GM12878 (cell line): ENCODE measurements around the gene MEOX1. TPM values are rescaled to one million over a fixed set of nuclear protein-coding genes. Genes with fewer than 3 reads are reported as not detected.

Source experiments
- ATAC-seq: fragments of 200-7000 bp; cut with Tn5 transposase; 3 replicates; pipeline ENCODE4 v1.9.1; 2020; ENCODE audit warnings: mild to moderate bottlenecking, moderate library complexity
- BruUV-seq: library from RNA; stranded (reverse); fragments of 400-500 nt; replicated peaks from 2 replicates; lab custom pipeline; 2021; lab: Mats Ljungman, UMichigan
- CTCF ChIA-PET: fragments of 300-600 bp; sonication (Branson Sonifier 250); formaldehyde crosslinking; extraction: SDS; loops from one replicate; lab custom pipeline; 2021; ENCODE audit warnings: inconsistent platforms; lab: Yijun Ruan, JAX
- POLR2A ChIA-PET: fragments of 350-600 bp; formaldehyde crosslinking; extraction: SDS; loops from one replicate; lab custom pipeline; 2021; ENCODE audit warnings: inconsistent platforms; lab: Charles Lee
- RAD21 ChIA-PET: fragments of 300-600 bp; sonication (Branson Sonifier 250); formaldehyde crosslinking; loops from one replicate; lab custom pipeline; 2023; ENCODE audit warnings: antibody characterized with exemption; ENCODE audit not compliant: unreplicated experiment; lab: Charles Lee
- SMC1A ChIA-PET: fragments of 300-600 bp; sonication (Branson Sonifier 250); formaldehyde crosslinking; loops from one replicate; lab custom pipeline; 2023; ENCODE audit not compliant: unreplicated experiment, uncharacterized antibody; lab: Charles Lee
- DNase-seq: peaks from one replicate; pipeline ENCODE4 v3.0.0-alpha.2; 2011; ENCODE audit warnings: low read depth, low spot score
- FAIRE-seq: peaks from 3 replicates; lab custom pipeline; 2011; peaks lifted over from hg19 to GRCh38; lab: Jason Lieb, UNC
- H2AFZ ChIP-seq: 2 replicates; pipeline ENCODE4 v1.6.0; 2011; ENCODE audit warnings: low read depth, low read length, control low read depth; ENCODE audit not compliant: control insufficient read depth
- H3K27ac ChIP-seq: 2 replicates; pipeline ENCODE4 v1.5.1; 2011; ENCODE audit warnings: control low read depth; ENCODE audit not compliant: control insufficient read depth, insufficient read depth
- H3K27me3 ChIP-seq, 2 experiments: replicated peaks in 1 of 2; 2 replicates each; pipeline versions ENCODE4 v1.6.0 to v1.6.1; 2011; ENCODE audit warnings: low read length in 1 of 2; ENCODE audit not compliant: control insufficient read depth in 2 of 2, insufficient read depth in 2 of 2
- H3K36me3 ChIP-seq, 2 experiments: 2 replicates each; pipeline ENCODE4 v1.5.1; 2011; ENCODE audit warnings: low read length in 1 of 2; ENCODE audit not compliant: control insufficient read depth in 2 of 2, insufficient read depth in 2 of 2
- H3K4me1 ChIP-seq: 2 replicates; pipeline ENCODE4 v1.6.1; 2011; ENCODE audit warnings: mild to moderate bottlenecking, low read length, moderate library complexity, mixed read lengths; ENCODE audit not compliant: control insufficient read depth, insufficient read depth
- H3K4me2 ChIP-seq: 2 replicates; pipeline ENCODE4 v1.6.0; 2011; ENCODE audit warnings: control low read depth; ENCODE audit not compliant: control insufficient read depth, insufficient read depth
- H3K4me3 ChIP-seq: fragments of 200-600 bp; sonication (generic); 2 replicates; pipeline ENCODE4 v1.5.1; 2016
- H3K79me2 ChIP-seq: 2 replicates; pipeline ENCODE4 v1.6.0; 2011; ENCODE audit warnings: low read length; ENCODE audit not compliant: control insufficient read depth, insufficient read depth
- H3K9ac ChIP-seq: 2 replicates; pipeline ENCODE4 v1.8.0; 2011; ENCODE audit warnings: low read length, control low read depth, mixed read lengths; ENCODE audit not compliant: control insufficient read depth, insufficient read depth
- H3K9me3 ChIP-seq: replicated peaks from 3 replicates; pipeline ENCODE4 v1.5.1; 2011; ENCODE audit warnings: mild to moderate bottlenecking, low read length; ENCODE audit not compliant: control insufficient read depth, insufficient read depth
- H4K20me1 ChIP-seq: 2 replicates; pipeline ENCODE4 v1.6.0; 2011; ENCODE audit not compliant: control insufficient read depth, insufficient read depth
- CBX3 ChIP-seq: fragments of 200-600 bp; sonication (generic); IDR thresholded peaks from 2 replicates; pipeline ENCODE4 v1.6.1; 2016; ENCODE audit warnings: low read depth, borderline replicate concordance
- MEF2B ChIP-seq: fragments of 450-650 bp; IDR thresholded peaks from 2 replicates; pipeline ENCODE4 v1.6.1; 2018; ENCODE audit warnings: mild to moderate bottlenecking, moderate library complexity; ENCODE audit not compliant: partially characterized antibody, poor library complexity, severe bottlenecking
- RUNX3 ChIP-seq: IDR thresholded peaks from 2 replicates; pipeline ENCODE4 v1.6.1; 2012; ENCODE audit warnings: low read length, inconsistent platforms
- WGBS: methylation state at CpG from one replicate; pipeline ENCODE4 v1.1.6; 2016; ENCODE audit warnings: low lambda C conversion rate; ENCODE audit not compliant: insufficient replicate concordance, insufficient coverage; ENCODE audit errors: missing lambda C conversion rate; 5-methylcytosine and 5-hydroxymethylcytosine counted together
- in situ Hi-C: fragments of 300-500 bp; cut with MboI; formaldehyde crosslinking; loops from 9 replicates; pipeline ENCODE4 v1.14.3; 2018; ENCODE audit warnings: mixed read lengths
- intact Hi-C: fragments of 100-400 bp; cut with micrococcal nuclease; formaldehyde crosslinking; loops from one replicate; pipeline ENCODE4 v1.14.2; 2022; ENCODE audit not compliant: unreplicated experiment
- polyA plus RNA-seq, 11 experiments: library from polyadenylated mRNA; depleted of rRNA in 4 of 11; unstranded in 6 of 11; stranded (reverse) in 5 of 11; fragments of >200 nt; fragmentation: Nextera tagmentation in 4 of 11; fragmentation: Illumina TruSeq in 1 of 11; extraction: Ambion mirVana in 4 of 11; extraction: Trizol in 1 of 11; gene quantifications; 1 replicate in 1 of 11; 2 replicates in 10 of 11; pipeline versions ENCODE4 v1.2.1 to v1.2.3, GENCODE V29; 2011 to 2016; ENCODE audit warnings: inconsistent platforms in 2 of 11, missing spikeins in 2 of 11, low read depth in 1 of 11
- total RNA-seq, 4 experiments: library from RNA; depleted of rRNA in 3 of 4; stranded (reverse); fragments of >200 nt in 3 of 4; fragmentation: Illumina TruSeq in 1 of 4; extraction: Trizol in 1 of 4; gene quantifications; 2 replicates each; pipeline versions ENCODE4 v1.2.1 to v1.2.3, GENCODE V29; 2013 to 2021

The MEOX1 gene
- total and polyA plus RNA-seq, 10 of the 15 experiments (the other 5 are each of a cell fraction or from before 2014, with no cell fraction given), result 0.19 to 9.4 (median 0.46) TPM

GRCh38 chr17:43671755-43672519, 10.2 kb upstream of the MEOX1 start:
- POLR2A ChIA-PET, result interaction anchor here (0.6 to 1.3 kb wide), 4 partner anchors 12 to 187 kb away, joined by 3 to 6 read pairs (median 4); no protein-coding TSS in a partner anchor
- H3K27ac ChIP-seq, result no peak overlapping the region
- CTCF ChIA-PET, result interaction anchor here (0.7 to 6.0 kb wide), 10 partner anchors 9 to 284 kb away, joined by 3 to 55 read pairs (median 4); partner anchors contain the start of genes DHX8 and MEOX1
- DNase-seq, result no peak
- H3K4me2 ChIP-seq, result no peak overlapping the region
- BruUV-seq, result no TSS peak
- intact Hi-C loops, result loop anchor here (1.0 to 2.0 kb wide), 2 partner anchors 10 to 155 kb away; no protein-coding TSS in a partner anchor
- H3K4me1 ChIP-seq, result peaks cover 35% of the 10 kb centered on the region
- WGBS, result 25% methylated on average over 3 of the region's 3 CpGs
- SMC1A ChIA-PET, result interaction anchor here (0.7 to 5.4 kb wide), 14 partner anchors 9 to 304 kb away, joined by 3 to 33 read pairs (median 4); partner anchors contain the start of gene ETV4
- no peaks in the 10 kb centered on the region for H4K20me1 ChIP-seq
- RAD21 ChIA-PET, result interaction anchor here (0.7 to 5.7 kb wide), 3 partner anchors 12 to 124 kb away, joined by 3 to 334 read pairs (median 41); partner anchors contain the start of gene MEOX1
- ATAC-seq, result peak; percentile 5; the same call in 1 of the 3 replicates
- no peaks in the 10 kb centered on the region for H3K9me3 ChIP-seq
- peak; percentile 41 for TF ChIP-seq MEF2B
- TF ChIP-seq CBX3, result no peak
- no peak for TF ChIP-seq RUNX3
- TF ChIP-seq, all 136 proteins: peak for 1
- no peak overlapping the region for H3K4me3 ChIP-seq
- H3K27me3 ChIP-seq, result no peaks in the 10 kb centered on the region
- in situ Hi-C loops, result loop anchor here (5.0 to 25.0 kb wide), 2 partner anchors 95 to 460 kb away; partner anchors contain the start of gene TMEM106A
- no peak for FAIRE-seq
- no peak overlapping the region for H3K9ac ChIP-seq
- H3K36me3 ChIP-seq, result no peaks in the 10 kb centered on the region
- H3K79me2 ChIP-seq, result no peaks in the 10 kb centered on the region
- H2AFZ ChIP-seq, result no peak overlapping the region
